ENCODE results near the gene PXDN. TPM values are rescaled to one million over a fixed set of nuclear protein-coding genes. Genes with fewer than 3 reads are reported as not detected.

The PXDN gene
- total and polyA plus RNA-seq, 2 donors (not counting 1 experiment from before 2014, with no cell fraction given): 0.21 to 1.4 TPM

DNA sequence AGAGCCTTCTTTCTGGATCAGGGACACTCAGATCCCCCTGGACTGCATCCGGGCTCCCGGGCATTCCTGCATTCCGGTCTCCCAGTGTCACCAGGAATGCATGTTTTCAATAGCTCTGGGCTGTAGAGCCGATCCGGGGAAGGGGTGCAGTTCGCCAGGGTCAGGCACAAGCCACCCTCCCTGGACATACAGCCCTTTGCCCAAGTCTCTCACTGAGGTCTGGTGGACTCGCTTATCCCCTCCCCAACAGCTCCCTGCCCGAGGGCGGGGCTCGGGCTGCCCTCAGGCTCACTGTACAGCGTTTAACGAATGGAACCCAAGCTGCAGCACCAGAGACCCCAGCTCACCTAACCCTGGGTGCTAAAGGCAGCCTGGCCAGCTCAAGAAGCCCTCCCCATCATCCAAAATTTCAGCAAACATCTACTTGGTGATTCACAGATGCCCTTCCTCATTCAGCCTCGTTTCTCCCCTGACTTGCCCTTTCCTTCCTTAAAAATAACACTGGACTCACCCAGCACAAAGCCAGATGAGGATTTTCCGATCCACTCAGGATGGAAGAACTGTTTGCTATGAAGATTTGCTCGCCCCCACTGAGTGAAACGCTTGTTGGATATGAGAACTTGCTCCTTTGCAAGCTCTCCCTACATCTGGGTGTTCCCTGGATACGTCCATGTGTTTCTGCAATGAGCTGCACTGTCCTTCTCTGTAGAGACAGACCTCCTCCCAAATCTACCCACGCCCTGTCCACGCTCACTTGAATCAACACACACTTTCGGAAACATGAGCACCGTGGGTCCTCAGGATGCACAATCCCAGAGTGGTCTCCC is 58.1 kb downstream of the PXDN start:
- no peak overlapping the region for H3K9ac ChIP-seq (ENCODE audit: low read length)
- 89% methylated on average over 17 of the region's 21 CpGs for WGBS (ENCODE audit: insufficient coverage)
- no peaks in the 10 kb centered on the region for H4K20me1 ChIP-seq (ENCODE audit: control insufficient read depth, insufficient read depth, low read length, poor library complexity, severe bottlenecking)
- no peaks in the 10 kb centered on the region for H3K4me1 Mint-ChIP-seq
- no peak overlapping the region for H3K27ac Mint-ChIP-seq
- ChIA-PET CTCF (no interaction called here), POLR2A (no interaction called here)
- H3K36me3 ChIP-seq (replicated peaks in 1 of 2; ENCODE audit: control extremely low read depth in 1 of 2, control insufficient read depth in 1 of 2, extremely low read depth in 1 of 2, insufficient read depth in 2 of 2, low read length in 1 of 2): no peaks in the 10 kb centered on the region
- no peaks in the 10 kb centered on the region for H3K79me2 ChIP-seq (ENCODE audit: control insufficient read depth, insufficient read depth, low read length)
- H2AFZ ChIP-seq (ENCODE audit: insufficient read depth, low read depth, low read length, poor library complexity, severe bottlenecking): no peak overlapping the region
- intact Hi-C loops (cut with micrococcal nuclease): no loop called here
- H3K4me3 ChIP-seq (ENCODE audit: control extremely low read depth in 1 of 5, extremely low read depth in 1 of 5, insufficient read depth in 1 of 5, low read depth in 2 of 5, low read length in 4 of 5): no peak overlapping the region
- ATAC-seq (ENCODE audit: low read depth) (no peak), DNase-seq (no peak)
- H3K27me3 ChIP-seq (replicated peaks in 1 of 4; ENCODE audit: control extremely low read depth in 1 of 4, control insufficient read depth in 3 of 4, insufficient read depth in 4 of 4, low read length in 3 of 4): no peaks in the 10 kb centered on the region
- H3K4me2 ChIP-seq (replicated peaks; ENCODE audit: low read depth, low read length, poor library complexity, severe bottlenecking): no peak overlapping the region
- H3K4me1 ChIP-seq (ENCODE audit: control insufficient read depth in 2 of 2, insufficient read depth in 2 of 2, low read length in 2 of 2): no peaks in the 10 kb centered on the region
- H3K27me3 Mint-ChIP-seq: no peaks in the 10 kb centered on the region
- no peak for TF ChIP-seq EZH2 (IDR thresholded peaks at IDR 0.05; ENCODE audit: borderline replicate concordance, insufficient read depth, low read depth, low read length, poor library complexity, severe bottlenecking)
- TF ChIP-seq, protein P1, sequence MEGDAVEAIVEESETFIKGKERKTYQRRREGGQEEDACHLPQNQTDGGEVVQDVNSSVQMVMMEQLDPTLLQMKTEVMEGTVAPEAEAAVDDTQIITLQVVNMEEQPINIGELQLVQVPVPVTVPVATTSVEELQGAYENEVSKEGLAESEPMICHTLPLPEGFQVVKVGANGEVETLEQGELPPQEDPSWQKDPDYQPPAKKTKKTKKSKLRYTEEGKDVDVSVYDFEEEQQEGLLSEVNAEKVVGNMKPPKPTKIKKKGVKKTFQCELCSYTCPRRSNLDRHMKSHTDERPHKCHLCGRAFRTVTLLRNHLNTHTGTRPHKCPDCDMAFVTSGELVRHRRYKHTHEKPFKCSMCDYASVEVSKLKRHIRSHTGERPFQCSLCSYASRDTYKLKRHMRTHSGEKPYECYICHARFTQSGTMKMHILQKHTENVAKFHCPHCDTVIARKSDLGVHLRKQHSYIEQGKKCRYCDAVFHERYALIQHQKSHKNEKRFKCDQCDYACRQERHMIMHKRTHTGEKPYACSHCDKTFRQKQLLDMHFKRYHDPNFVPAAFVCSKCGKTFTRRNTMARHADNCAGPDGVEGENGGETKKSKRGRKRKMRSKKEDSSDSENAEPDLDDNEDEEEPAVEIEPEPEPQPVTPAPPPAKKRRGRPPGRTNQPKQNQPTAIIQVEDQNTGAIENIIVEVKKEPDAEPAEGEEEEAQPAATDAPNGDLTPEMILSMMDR (IDR thresholded peaks at IDR 0.05): no peak
- H3K27ac ChIP-seq (ENCODE audit: low read length in 2 of 2): no peak overlapping the region
- H3K4me3 Mint-ChIP-seq: no peak overlapping the region
- H3K9me3 ChIP-seq (ENCODE audit: control extremely low read depth in 1 of 3, control insufficient read depth in 2 of 3, insufficient read depth in 1 of 3, low read length in 2 of 3): peaks cover 0 to 7% (median 0%) of the 10 kb centered on the region in 3 donors
- H3K9me3 Mint-ChIP-seq (ENCODE audit: insufficient read depth): no peaks in the 10 kb centered on the region
